ENCODE results near the gene RIN3.

Gene RIN3

GRCh38 chr14:92556863-92557543, 43.4 kb downstream of the RIN3 start:
- DNase-seq = no peak

GRCh38 chr14:92557544-92557912, 43.9 kb downstream of the RIN3 start:
- no peak for DNase-seq

GRCh38 chr14:92558319-92558718, 44.7 kb downstream of the RIN3 start:
- no peak for DNase-seq

- no peak for DNase-seq
Observed at GRCh38 chr14:92559486-92559885, 45.9 kb downstream of the RIN3 start.

GRCh38 chr14:92560106-92560865, 46.7 kb downstream of the RIN3 start:
- DNase-seq = peak; percentile 21

- DNase-seq = no peak
Observed at GRCh38 chr14:92561906-92562479, 48.4 kb downstream of the RIN3 start.

GRCh38 chr14:92563359-92563758, 49.8 kb downstream of the RIN3 start:
- DNase-seq = no peak

- DNase-seq = no peak
Observed at GRCh38 chr14:92563765-92564285, 50.2 kb downstream of the RIN3 start.

- DNase-seq = no peak
Observed at GRCh38 chr14:92564344-92565039, 50.9 kb downstream of the RIN3 start.

GRCh38 chr14:92565040-92565717, 51.6 kb downstream of the RIN3 start:
- no peak for DNase-seq

- no peak for DNase-seq
Observed at GRCh38 chr14:92565718-92566115, 52.1 kb downstream of the RIN3 start.

- DNase-seq = no peak
Observed at GRCh38 chr14:92567173-92567725, 53.7 kb downstream of the RIN3 start.

- DNase-seq = no peak
Observed at GRCh38 chr14:92568621-92569479, 55.3 kb downstream of the RIN3 start.

GRCh38 chr14:92570674-92571262, 57.2 kb downstream of the RIN3 start:
- DNase-seq = no peak

- DNase-seq = no peak
Observed at GRCh38 chr14:92572050-92572449, 58.5 kb downstream of the RIN3 start.

- DNase-seq = no peak
Observed at GRCh38 chr14:92573761-92574498, 60.3 kb downstream of the RIN3 start.

GRCh38 chr14:92575061-92575747, 61.6 kb downstream of the RIN3 start:
- no peak for DNase-seq

- DNase-seq = no peak
Observed at GRCh38 chr14:92575748-92576303, 62.2 kb downstream of the RIN3 start.

GRCh38 chr14:92577321-92577742, 63.8 kb downstream of the RIN3 start:
- DNase-seq = peak; percentile 24

Data from central memory CD4-positive, alpha-beta T cell (primary cell).